Spleen (tissue), 11 donors: ENCODE measurements around the gene SRSF8. TPM values are rescaled to one million over a fixed set of nuclear protein-coding genes. Genes with fewer than 3 reads are reported as not detected.

Experiments
- DNase-seq: peaks from one replicate; pipeline ENCODE4 v3.0.0-alpha.2; 2020
- H3K27ac ChIP-seq, 8 donors: fragments of 200-600 bp; sonication (generic) in 7 of 8; 1 replicate in 4 of 8; 2 replicates in 4 of 8; pipeline versions ENCODE4 v1.5.0 to v1.8.0; 2016 to 2021; ENCODE audit warnings: inconsistent platforms in 4 of 8, mild to moderate bottlenecking in 4 of 8, moderate library complexity in 1 of 8
- H3K27me3 ChIP-seq, 7 donors: fragments of 200-600 bp; sonication (generic) in 6 of 7; replicated peaks in 1 of 7; 1 replicate in 4 of 7; 2 replicates in 3 of 7; pipeline versions ENCODE4 v1.5.0 to v1.8.0; 2016 to 2021; ENCODE audit warnings: inconsistent platforms in 3 of 7, mild to moderate bottlenecking in 1 of 7
- H3K36me3 ChIP-seq, 6 donors: fragments of 200-600 bp; sonication (generic) in 5 of 6; 1 replicate in 4 of 6; 2 replicates in 2 of 6; pipeline versions ENCODE4 v1.5.0 to v1.8.0; 2016 to 2021; ENCODE audit warnings: inconsistent platforms in 2 of 6
- H3K4me1 ChIP-seq, 6 donors: fragments of 200-600 bp; sonication (generic) in 5 of 6; 1 replicate in 3 of 6; 2 replicates in 3 of 6; pipeline versions ENCODE4 v1.5.0 to v1.8.0; 2016 to 2021; ENCODE audit warnings: inconsistent platforms in 3 of 6
- H3K4me3 ChIP-seq, 8 donors: fragments of 200-600 bp; sonication (generic) in 7 of 8; 1 replicate in 4 of 8; 2 replicates in 4 of 8; pipeline versions ENCODE4 v1.5.0 to v1.8.0; 2016 to 2021; ENCODE audit warnings: inconsistent platforms in 4 of 8, mild to moderate bottlenecking in 4 of 8, moderate library complexity in 2 of 8
- H3K9me3 ChIP-seq, 8 donors: fragments of 200-600 bp; sonication (generic) in 7 of 8; 1 replicate in 4 of 8; 2 replicates in 4 of 8; pipeline versions ENCODE4 v1.5.0 to v1.8.0; 2016 to 2021; ENCODE audit warnings: inconsistent platforms in 4 of 8
- CTCF ChIP-seq, 11 experiments: fragments of 200-600 bp in 7 of 11; fragments of 450-650 bp in 4 of 11; sonication (generic) in 4 of 11; IDR thresholded peaks in 8 of 11; conservative IDR thresholded peaks in 3 of 11; 1 replicate in 7 of 11; 2 replicates in 4 of 11; pipeline versions ENCODE4 v1.4.0 to v1.8.0; 2016 to 2021; ENCODE audit warnings: antibody characterized with exemption in 11 of 11, inconsistent platforms in 4 of 11, mild to moderate bottlenecking in 1 of 11
- POLR2A ChIP-seq, 3 donors: fragments of 450-650 bp; IDR thresholded peaks; one replicate each; pipeline ENCODE4 v1.5.1; 2017; ENCODE audit warnings: antibody characterized with exemption in 3 of 3, mild to moderate bottlenecking in 1 of 3
- POLR2AphosphoS5 ChIP-seq, 3 donors: sonication (generic); formaldehyde crosslinking; IDR thresholded peaks; one replicate each; pipeline ENCODE4 v1.5.1; 2017; ENCODE audit warnings: antibody characterized with exemption in 3 of 3
- WGBS, 5 donors: extraction: QIAGEN DNeasy Blood & Tissue Kit in 3 of 5; methylation state at CpG; one replicate each; pipeline versions ENCODE4 v1.1.5 to v1.1.7; 2013 to 2018; 5-methylcytosine and 5-hydroxymethylcytosine counted together
- intact Hi-C: fragments of 100-400 bp; cut with DNase I; formaldehyde crosslinking; loops from one replicate; pipeline ENCODE4 v1.15.0; 2023; ENCODE audit warnings: low total_unique reads
- polyA plus RNA-seq, 3 donors: library from polyadenylated mRNA; stranded (reverse); fragments of 200-250 nt; gene quantifications; one replicate each; pipeline ENCODE4 v1.2.1, GENCODE V29; 2013
- total RNA-seq, 7 donors: library from RNA; depleted of rRNA in 3 of 7; stranded (reverse); fragments of >200 nt in 3 of 7; fragmentation: NEBNext Ultra II Directional in 4 of 7; extraction: Animal tissue kit (Norgen Biotek cat#: 25700) in 4 of 7; gene quantifications; one replicate each; pipeline versions ENCODE4 v1.1.0 to v1.2.1, GENCODE V29; 2016 to 2021
- donor health status: healthy with polysubstance abuse.
- donor health status: DM: no; HTN: no; CAD: no; lungs with moderate emphysema.
- donor health status: DM: no; HTN: no; CAD: no.
- donor health status: Bipolar disorder and iron deficiency.
- donor health status: healthy.
- donor health status: DM: no; HTN: no; CAD: no.
- donor health status: DM: yes; HTN: yes; CAD: no.

The SRSF8 gene
- total and polyA plus RNA-seq, 10 donors: 38.1 to 63.9 (median 59.3) TPM

GRCh38 chr11:95059046-95059445 is 7.7 kb upstream of the SRSF8 start:
- intact Hi-C loops: no loop called here
- 86 to 89% (median 87%) methylated on average over 6 of the region's 6 CpGs for WGBS, 5 donors
- no peaks in the 10 kb centered on the region for H3K4me1 ChIP-seq
- H3K4me3 ChIP-seq: no peak overlapping the region
- no peaks in the 10 kb centered on the region for H3K9me3 ChIP-seq
- H3K27me3 ChIP-seq: peaks cover 0 to under 1% (median 0%) of the 10 kb centered on the region in 7 donors
- TF ChIP-seq CTCF (IDR thresholded peaks at IDR 0.05 in 8 of 11, conservative IDR thresholded peaks at IDR 0.05 in 3 of 11) (no peak), POLR2AphosphoS5 (IDR thresholded peaks at IDR 0.05) (no peak), POLR2A (IDR thresholded peaks at IDR 0.05) (no peak)
- DNase-seq: no peak
- H3K36me3 ChIP-seq: no peaks in the 10 kb centered on the region
- H3K27ac ChIP-seq: no peak overlapping the region

GRCh38 chr11:95065336-95065735 is 1.4 kb upstream of the SRSF8 start:
- H3K4me3 ChIP-seq: no peak overlapping the region
- H3K36me3 ChIP-seq: no peaks in the 10 kb centered on the region
- WGBS, 5 donors: 96 to 99% (median 97%) methylated on average over 1 of the region's 1 CpG
- TF ChIP-seq POLR2AphosphoS5 (IDR thresholded peaks at IDR 0.05): no peak
- no peak for TF ChIP-seq POLR2A (IDR thresholded peaks at IDR 0.05)
- no peak for TF ChIP-seq CTCF (IDR thresholded peaks at IDR 0.05 in 8 of 11, conservative IDR thresholded peaks at IDR 0.05 in 3 of 11)
- no peak for DNase-seq
- intact Hi-C loops: loop anchor here (10.0 kb wide), 1 partner anchor 91 kb away; the partner anchor contains the start of genes CWC15 and KDM4D
- peaks cover 14 to 34% (median 26%) of the 10 kb centered on the region in 6 donors for H3K4me1 ChIP-seq
- H3K27ac ChIP-seq: no peak overlapping the region
- H3K27me3 ChIP-seq: no peaks in the 10 kb centered on the region
- no peaks in the 10 kb centered on the region for H3K9me3 ChIP-seq

- peaks cover 0 to 5% (median 0%) of the 10 kb centered on the region in 6 donors for H3K36me3 ChIP-seq
- peak in 2 of 3 donors; percentile 3 to 21 for TF ChIP-seq POLR2A (IDR thresholded peaks at IDR 0.05)
- TF ChIP-seq POLR2AphosphoS5 (IDR thresholded peaks at IDR 0.05): peak; percentile 87 to 94 (median 93)
- peak in 10 of 11 experiments; percentile 28 to 75 (median 68) for TF ChIP-seq CTCF (IDR thresholded peaks at IDR 0.05 in 8 of 11, conservative IDR thresholded peaks at IDR 0.05 in 3 of 11)
- peak overlapping the region; percentile 63 to 84 (median 70) for H3K4me3 ChIP-seq
- intact Hi-C loops: loop anchor here (10.0 kb wide), 1 partner anchor 92 kb away; the partner anchor contains the start of genes CWC15 and KDM4D
- peak; percentile 95 for DNase-seq
- H3K4me1 ChIP-seq: peaks cover 14 to 50% (median 35%) of the 10 kb centered on the region in 6 donors
- no peaks in the 10 kb centered on the region for H3K9me3 ChIP-seq
- peak overlapping the region; percentile 97 to 99 (median 98) for H3K27ac ChIP-seq
- whole genome bisulfite sequencing, 5 donors: 0 to 1% (median 0%) methylated on average over 38 to 98 of the region's 98 CpGs
- H3K27me3 ChIP-seq: no peaks in the 10 kb centered on the region
Observed at GRCh38 chr11:95067039-95067840, 521 bp downstream of the SRSF8 start.

- peak; percentile 87 for DNase-seq
- TF ChIP-seq CTCF (IDR thresholded peaks at IDR 0.05 in 8 of 11, conservative IDR thresholded peaks at IDR 0.05 in 3 of 11): no peak
- TF ChIP-seq POLR2A (IDR thresholded peaks at IDR 0.05): no peak
- TF ChIP-seq POLR2AphosphoS5 (IDR thresholded peaks at IDR 0.05): no peak
Observed at GRCh38 chr11:95067841-95068219, 1.1 kb downstream of the SRSF8 start.

More at GRCh38 chr11:95067841-95068219, 1.1 kb downstream of the SRSF8 start:
- Histone ChIP-seq H3K27me3 (no peaks in the 10 kb centered on the region), H3K36me3 (peaks cover 0 to 5% (median 0%) of the 10 kb centered on the region in 6 donors), H3K27ac (peak overlapping the region; percentile 97 to 99 (median 98)), H3K9me3 (no peaks in the 10 kb centered on the region), H3K4me1 (peaks cover 14 to 50% (median 35%) of the 10 kb centered on the region in 6 donors), H3K4me3 (peak overlapping the region; percentile 63 to 84 (median 70))
- 0% methylated on average over 12 to 16 of the region's 16 CpGs for WGBS, 5 donors
- intact Hi-C loops: loop anchor here (10.0 kb wide), 1 partner anchor 93 kb away; the partner anchor contains the start of genes CWC15 and KDM4D
